Fibroblast of skin of right quadriceps (primary cell): ENCODE measurements around the gene NRGN.

Source experiments
- DNase-seq: peaks from one replicate; pipeline ENCODE4 v3.0.0-alpha.2; 2013

NRGN gene

DNA sequence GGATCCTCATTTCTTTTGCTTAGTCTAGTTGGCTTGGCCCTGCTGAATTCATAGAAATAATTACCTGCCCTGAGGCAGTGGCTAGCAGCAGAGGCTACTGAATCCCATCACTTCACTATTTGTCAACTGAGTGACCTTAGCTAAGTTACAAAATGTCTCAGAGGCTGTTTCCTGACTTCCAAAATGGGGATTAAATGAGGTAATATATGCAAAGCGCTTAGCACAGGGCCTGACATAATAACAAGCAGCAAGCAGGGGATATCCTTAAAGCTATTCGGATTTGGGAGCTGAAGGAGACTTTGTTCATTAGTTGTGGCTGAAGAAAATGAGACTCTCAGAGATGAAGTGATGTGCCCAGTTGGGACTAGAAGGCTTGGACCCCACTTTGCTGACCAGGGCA is 2.8 kb downstream of the NRGN start:
- no peak for DNase-seq

DNA sequence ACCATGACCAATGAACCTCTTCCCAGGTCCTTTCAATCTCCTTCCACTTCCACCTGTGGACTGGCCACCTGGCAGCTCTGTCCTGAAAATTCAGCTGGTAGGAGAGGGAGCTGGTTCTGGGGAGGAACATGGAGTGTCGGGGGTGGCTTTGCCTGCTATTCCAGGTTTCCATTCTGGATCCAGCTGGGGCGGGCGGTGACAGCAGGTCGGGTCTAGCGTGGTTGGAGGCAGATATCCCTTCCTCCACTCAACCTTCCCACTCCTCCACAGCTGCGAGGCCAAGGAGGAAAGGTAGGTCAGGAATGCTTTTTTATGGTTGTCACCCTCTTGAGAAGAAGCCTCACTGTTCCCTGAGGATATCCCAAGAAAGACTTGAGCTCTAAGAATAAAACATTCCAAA is 3.3 kb downstream of the NRGN start:
- no peak for DNase-seq

DNA sequence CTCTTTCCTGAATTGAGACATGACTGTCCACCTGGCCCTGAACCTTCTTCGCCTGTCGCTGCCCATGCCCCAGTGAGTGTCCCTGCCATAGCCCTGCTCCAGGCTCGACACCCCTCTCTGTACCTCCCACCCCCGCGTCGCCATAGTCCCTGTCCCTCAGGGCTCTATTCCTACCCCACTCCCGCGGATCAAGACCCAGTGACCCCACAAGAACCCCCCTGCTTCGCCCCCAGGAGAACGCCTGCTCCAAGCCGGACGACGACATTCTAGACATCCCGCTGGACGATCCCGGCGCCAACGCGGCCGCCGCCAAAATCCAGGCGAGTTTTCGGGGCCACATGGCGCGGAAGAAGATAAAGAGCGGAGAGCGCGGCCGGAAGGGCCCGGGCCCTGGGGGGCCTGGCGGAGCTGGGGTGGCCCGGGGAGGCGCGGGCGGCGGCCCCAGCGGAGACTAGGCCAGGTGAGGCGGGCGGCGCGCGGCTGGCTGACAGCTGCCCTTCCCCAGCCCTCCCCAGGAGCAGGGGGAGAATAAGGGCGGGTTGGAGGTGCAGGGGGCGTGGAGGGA is 5.6 kb downstream of the NRGN start:
- DNase-seq = no peak

DNA sequence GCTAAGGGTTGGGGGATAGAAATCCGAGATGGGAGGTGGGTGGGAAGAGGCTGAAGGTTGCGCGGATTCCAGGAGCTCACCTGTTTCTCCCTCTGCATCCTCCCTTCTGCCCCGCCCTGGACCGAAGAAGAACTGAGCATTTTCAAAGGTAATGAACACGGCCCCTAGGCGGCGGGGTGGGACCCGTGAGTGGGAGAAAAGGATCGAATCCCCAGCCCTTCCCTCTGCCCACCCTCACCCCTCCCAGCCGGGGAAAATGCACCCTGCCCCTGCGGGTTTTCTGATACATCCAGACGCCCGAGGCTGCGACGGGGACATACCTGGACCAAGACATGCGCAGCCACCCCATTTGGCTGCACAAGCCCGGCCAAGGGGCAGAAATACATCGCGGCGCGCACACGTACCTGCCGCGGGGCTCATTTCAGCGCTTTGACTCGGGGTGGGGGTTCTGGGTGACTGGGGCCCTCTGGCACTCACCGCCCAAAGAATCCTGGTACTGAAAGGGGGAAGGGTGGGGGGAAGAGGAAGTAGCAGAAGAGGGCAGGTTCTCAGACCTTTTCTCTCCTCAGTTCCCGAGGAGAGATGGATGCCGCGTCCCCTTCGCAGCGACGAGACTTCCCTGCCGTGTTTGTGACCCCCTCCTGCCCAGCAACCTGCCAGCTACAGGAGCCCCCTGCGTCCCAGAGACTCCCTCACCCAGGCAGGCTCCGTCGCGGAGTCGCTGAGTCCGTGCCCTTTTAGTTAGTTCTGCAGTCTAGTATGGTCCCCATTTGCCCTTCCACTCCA is 6.3 kb downstream of the NRGN start:
- no peak for DNase-seq

DNA sequence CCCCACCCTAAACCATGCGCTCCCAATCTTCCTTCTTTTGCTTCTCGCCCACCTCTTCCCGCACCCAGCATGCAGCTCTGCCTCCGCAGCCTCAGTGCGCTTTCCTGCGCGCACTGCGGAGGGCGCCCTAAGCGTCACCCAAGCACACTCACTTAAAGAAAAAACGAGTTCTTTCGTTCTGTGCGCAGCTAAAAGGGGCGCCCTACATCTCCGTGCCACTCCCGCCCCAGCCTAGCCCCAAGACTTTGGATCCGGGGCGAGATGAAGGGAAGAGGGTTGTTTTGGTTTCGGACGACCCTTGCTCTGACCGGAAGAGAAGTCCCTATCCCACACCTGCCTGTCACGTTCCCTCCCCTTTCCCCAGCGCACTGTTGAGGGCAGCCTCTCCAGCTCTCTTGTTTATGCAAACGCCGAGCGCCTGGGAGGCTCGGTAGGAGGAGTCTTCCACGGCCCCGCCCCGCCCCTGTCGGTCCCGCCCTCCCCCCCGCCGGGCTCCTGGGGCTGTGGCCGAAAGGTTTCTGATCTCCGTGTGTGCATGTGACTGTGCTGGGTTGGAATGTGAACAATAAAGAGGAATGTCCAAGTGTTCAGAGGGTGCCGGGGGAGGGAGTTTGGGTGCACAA is 7.0 kb downstream of the NRGN start:
- peak; percentile 34 for DNase-seq

DNA sequence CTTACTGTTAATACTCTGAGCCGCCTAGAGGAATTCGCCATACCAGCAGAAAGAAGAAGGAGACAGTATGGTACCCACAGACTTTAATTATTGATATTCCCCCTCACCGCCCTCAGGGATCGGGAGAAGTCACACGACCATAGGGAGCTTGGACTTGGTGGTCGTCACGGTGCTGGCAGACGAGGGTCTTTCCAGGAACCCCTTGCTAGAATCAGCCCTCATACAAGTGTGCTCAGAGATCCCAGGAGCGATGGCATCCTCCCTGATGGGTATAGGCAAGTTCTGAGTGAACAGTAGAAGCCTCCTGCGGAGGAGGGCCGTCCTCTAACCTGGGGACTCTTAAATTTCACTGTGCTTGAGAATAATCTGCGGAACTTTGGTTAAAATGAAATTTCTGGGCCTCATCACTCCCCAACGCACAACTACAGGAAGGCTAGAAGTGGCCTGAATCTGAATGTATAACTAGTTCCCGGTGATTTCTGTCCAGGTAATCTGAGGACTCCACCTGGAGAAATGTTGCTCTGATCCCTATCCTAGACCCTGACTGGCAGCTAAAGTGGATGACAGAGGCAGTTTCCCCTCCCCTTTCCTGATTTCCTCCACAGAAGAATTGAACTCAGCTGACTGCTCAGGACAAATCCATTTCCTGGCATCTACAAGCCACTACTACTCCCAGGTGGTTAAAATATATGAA is 7.8 kb downstream of the NRGN start:
- DNase-seq = no peak

DNA sequence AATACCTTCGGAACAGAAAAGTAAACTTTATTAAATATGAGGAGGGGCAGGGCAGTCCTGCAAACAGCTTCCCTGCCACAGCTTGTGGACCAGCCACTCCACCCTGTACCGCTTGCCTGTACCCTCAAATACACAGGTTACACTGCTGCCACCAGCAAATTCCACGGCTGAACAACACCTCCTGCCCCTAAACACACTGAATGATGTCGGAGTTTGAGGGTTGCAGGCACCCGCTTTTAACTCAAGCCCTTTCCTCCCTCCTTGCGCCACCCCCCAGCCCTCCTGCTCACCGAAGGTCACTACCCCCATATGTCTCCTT is 8.3 kb downstream of the NRGN start:
- DNase-seq = no peak

DNA sequence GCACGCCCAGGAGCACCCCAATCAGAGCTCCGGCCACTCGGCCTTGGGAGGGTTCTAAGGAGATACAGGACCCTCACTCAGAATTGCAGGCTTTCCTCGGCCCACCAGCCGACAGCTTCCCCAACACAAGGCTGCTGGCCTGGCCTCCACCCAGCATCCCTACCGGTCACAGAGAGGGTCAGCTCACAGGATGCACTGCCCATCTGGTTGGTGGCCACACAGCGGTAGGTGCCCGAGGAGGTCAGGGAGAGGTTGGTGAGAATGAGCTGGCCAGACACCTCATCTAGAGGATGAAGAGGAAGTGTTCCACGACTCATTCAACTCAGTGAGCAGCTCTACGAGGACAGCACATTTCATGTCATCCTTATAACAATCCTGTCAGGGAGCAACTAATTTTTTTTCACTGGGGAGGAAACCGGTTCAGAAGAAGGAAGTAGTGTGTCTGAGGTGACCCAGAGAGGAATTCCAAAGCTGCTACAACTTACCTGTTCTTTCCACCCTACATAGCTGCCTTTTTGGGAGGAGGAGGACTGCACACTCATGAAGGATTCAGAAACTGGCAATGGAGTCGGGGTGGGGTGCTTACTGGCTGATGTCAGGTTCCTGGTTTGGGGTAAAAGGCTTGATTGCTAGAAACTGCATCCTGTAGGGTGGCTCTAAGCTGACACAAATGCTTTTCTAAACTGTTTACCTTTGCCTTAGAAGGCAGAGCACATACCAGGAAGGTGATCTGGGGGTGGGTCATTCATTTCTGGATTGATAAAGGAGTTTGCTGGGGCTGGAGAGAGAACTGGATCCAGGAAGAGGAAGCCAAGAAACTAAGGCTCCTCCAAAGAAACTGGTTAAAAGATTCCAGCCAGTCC is 9.0 kb downstream of the NRGN start:
- no peak for DNase-seq

DNA sequence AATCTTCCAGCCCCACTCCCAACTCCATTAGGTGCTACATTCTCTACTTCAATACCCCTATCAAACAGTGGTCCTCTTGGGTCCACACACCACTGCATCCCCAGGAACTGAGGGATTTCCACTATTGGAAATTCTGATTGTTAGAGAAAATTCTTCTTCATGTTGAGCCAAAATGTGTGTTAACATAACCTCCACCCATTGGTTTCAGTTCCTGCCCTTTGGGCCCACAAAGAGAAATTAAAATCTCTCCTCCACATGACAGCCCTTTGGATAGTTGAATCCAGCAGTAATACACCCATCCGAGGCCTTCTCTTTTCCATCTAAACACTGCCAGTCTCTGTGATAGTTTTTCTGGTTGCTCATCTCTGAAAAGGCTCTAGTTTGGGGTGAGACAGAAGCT is 10.2 kb downstream of the NRGN start:
- no peak for DNase-seq

DNA sequence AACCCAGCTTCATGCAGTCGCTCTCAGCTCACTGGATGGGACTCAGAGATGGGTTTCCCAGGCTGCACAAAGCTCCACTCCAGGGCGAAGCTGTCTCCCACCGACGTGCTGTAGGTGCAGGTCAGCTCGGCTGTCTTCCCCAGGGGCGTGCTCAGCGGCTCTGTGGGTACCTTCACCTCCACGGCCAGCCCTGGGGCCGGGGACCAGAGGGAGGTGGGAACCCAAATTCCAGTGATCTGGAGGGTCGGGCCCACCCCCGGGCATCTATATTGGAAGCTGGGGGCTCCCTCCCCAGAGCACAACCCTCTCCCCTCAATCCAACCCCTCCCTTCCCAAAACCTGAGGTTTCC is 11.6 kb downstream of the NRGN start:
- no peak for DNase-seq

DNA sequence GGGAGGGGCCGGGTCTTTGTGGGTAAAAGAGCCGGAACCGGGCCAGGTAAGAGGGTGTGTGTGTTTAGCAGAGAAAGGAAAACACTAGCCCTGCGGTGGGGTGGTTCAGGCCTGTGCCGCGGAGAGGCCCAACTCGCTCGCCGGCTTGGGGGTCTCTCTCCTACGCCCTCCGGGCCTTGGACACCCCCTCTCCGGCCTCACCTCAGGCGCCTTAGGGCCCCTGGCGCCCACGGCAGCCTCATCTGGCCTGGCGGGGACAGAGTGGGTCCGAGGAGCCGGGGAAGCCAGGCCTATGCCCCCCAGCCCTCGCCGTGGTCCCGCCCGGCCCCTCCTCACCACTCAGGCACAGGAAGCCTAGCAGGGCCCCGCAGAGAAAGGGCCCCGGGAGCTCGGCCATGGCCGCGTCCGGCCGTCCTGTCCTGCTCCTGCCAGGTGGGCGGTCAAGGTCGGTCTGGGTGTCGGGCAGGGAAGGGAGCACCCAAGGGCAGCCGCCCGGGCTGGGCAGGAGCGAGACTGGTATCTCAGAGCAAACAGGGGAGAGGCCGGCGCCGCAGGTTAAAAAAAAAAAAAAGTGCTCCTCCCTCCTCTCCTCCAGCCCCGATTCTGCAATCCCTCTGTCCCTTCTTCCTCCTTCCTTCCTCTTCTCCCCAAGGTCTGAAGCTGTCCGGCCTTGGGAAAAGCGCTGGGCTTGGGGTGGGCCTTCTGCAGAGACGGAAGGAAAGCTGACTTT is 12.2 kb downstream of the NRGN start, which contains the start of gene VSIG2:
TSS of gene VSIG2 (minus strand) at position 515 of the 730 bp plus-strand sequence. CDS start at position 397, 118 bp downstream.
- no peak for DNase-seq

DNA sequence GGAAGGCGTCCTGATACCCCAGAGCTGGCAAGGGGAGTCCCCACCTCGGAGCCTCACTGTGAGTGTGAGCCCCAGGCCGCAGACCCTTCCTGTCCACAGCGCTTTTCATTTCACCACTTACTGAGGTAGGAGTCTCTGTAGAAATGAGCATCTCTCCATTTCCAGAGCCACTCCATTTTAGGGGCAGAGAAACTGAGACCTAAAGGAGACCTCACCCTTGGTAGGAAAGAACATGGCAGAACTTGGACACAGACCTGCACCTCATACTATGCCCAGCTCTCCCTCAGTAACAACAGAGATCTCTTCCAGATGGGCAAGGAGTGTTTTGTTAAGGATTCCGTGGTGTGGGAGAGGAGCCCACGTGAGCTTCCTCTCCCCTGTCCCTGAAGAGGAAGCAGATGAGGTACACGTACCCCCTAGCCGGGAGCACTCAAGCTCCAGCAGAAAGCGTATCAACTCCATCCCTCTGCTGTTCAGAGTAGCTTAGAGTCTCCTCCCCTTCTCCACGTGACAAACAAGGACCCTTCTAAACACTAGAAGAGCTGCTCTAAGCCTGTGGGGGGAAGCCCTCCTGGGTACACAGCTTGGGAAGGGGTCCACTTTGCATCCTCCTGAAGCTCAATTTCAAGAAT is 12.8 kb downstream of the NRGN start:
- no peak for DNase-seq

DNA sequence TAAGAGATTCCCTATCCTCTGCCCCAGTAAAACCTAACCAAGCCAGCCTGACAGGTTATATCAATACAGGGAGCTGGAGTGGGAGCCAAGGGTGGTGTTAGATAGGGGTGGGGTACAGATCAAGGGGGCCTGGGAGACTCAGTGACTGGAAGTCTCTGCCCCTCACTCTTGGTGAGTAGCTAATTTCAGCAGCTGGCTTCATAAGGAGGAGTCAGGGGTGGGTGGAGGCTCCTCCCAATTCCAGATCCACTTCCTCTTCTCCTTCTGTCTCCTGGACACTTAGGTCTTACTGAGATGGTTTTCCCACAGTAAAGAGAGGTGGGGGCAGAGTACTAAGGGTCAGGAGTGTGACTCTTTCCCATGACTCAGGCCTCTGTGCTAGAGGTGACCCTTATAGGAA is 13.5 kb downstream of the NRGN start:
- no peak for DNase-seq

DNA sequence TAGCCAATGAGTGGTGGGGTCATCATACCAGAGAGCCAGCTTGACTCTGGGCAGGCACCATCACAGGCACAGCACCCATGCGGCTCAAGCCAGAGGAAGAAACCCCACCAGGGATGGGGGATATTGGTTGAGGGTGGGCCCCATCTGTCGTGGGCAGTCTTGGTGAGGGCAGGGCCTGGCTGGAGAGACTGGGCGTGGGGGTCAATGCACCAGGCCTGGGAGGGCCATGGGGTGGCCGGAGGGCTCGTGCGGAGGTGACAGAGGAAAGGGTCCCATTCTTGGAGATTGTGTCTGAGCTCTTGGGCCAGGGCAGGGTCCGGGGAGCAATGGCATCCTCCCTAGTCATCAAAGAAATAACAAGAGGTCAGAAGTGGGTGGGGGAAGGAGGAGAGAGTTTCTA is 13.9 kb downstream of the NRGN start:
- no peak for DNase-seq

DNA sequence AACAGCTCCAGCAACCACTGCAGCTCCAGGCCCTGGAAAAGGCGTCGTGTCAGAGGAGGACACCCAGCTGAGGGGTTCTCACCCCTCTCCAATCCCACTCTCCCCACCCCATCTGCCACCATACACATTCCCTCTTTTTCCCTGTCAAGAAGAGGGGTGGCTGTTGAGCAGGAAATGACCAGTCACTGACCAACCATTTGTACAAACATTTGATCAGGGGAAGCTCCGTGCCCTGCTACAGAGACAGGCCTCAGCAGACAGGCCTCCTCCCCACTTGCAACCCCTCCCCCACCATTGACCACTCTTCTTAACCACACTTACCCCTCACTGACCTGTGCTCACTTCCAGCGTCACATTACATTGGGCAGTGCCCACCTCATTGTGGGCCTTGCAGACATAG is 14.6 kb downstream of the NRGN start:
- DNase-seq = no peak

DNA sequence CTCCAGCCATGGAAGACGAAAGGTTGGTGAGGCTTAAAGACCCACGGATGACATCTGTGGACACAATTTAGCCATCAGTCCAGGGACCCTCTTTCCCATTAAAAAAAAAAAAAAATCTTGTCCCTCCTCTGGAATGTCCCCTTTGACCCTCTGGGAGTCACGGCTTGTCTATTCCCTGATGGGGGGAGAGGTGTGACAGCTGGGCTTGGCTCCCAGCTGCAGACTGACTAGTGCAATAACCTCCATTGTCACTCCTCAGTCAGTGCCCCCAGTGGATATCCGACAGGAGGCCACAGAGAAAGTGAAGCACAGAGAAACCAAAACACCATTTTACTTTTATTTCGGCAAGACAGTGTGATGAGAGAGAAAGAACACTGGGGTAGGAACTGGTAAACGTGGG is 15.0 kb downstream of the NRGN start:
- no peak for DNase-seq

DNA sequence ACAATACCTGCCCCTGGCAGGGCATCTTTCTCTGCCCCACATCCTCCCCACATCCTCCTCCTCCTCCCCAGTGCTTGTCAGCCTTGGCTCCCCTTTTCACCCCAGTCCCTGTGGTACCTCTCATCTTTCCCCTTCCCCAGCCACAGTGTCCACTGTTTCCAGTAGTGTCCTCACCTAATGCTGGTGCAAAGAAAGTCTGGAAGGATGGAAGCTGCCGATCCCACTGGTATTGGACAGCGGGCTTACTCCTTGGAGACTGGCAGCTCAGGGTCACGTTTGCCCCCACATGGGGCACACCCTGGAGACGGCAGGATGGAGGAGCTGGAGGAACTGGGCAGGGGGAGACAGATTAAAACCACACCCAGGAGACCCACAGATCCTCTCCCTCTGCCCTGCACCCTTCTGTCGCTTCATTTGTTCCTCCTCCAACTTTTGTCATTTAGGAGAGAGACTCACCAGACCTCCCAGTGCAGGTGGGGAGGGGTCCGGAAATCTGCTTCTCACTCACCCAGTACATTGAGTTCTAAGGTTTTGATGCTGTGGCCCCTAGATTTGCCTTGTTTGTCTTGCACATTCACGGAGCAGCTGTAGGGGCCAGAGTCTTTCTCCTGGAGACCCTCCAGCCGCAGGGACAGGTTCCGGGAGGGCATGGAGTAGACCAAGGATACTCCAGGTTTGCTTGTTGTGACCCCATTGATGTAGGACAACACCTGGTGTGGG is 16.5 kb downstream of the NRGN start:
- no peak for DNase-seq

DNA sequence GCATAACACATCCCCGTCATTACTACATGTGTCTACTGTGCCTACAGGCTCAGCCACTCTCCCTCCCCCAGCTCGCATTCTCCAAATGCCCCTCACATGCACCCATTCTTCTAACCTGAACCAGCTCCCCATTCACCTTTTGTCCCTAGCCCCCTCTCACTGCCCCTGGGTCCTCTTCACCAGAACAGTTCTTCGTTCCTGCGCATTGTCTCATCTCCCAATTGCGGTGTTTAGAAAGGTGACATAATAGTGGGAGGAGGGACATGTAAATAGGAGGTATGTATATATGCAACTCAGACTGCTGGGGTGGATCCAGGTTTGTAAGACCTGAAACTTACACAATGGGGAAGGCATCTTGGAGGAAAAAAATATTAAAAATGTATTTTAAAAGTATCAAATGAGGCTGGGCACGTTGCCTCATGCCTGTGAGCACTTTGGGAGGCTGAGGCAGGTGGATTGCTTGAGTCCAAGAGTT is 17.0 kb downstream of the NRGN start:
- DNase-seq = no peak

DNA sequence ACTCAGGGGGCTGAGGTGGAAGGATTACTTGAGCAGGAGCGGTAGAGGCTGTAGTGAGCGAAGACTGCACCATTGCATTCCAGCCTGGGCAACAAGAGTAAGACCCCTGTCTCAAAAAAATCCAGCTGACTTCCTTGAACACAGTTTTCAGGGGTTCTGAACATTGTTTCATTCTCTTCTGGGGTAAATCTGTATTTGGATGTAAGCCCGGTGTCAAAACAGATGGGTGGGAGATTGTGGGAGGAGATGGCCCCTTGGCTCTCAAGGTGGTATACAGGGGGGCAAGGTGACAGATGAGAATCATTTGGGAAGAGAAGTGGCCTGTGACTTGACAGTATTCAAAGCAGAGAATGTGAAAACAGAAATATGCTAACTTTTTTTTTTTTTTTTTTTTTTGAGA is 17.6 kb downstream of the NRGN start:
- DNase-seq = no peak

DNA sequence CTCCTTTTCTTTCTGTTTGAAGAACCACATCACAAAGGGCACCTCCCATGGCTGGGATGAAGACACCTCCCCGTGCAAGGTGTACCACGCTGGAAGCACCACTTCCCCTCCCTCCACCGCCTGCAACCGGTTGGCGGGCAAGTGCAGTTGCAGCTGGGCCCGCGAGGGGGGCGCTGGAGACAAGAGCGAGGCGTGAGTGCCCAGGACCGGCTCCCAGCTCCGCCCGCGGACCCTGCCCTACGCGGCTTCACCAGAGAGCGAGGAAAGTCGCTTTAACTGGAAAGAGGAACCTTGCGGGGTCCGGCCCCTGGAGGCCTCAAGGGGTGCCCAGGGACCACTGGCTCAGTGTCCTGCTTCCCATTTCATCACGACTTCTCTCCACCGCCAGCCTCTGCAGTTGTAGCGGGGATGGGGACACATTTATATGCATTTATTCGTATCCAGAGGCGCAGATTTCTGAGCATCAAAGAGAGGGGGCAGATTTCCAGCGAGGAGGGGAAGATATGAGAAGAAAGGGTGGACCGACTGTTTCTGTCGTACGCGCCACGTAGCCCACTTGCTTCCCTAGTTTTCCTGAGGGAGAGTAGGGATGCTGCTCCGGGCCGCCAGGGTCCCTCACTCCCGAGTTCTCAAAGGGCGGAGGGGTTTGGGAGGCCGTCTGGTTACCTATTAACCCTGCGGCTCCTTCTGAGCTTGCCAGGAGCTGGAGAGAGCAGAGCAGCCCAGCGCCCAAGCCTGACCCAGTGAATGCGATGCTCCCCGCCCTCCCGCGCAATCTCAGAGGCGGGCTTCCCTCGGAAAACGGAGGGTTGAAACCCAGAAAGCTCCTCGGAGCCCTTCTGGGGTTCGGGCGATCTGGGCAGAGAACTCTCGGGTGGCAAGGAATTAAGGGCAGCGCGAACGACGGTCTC is 18.9 kb downstream of the NRGN start:
- DNase-seq = peak; percentile 48
